H1 (cell line): Measurements from ENCODE around the gene PSMD7. TPM values are rescaled to one million over a fixed set of nuclear protein-coding genes. Genes with fewer than 3 reads are reported as not detected.

ENCODE experiments used
- CTCF ChIA-PET: fragments of 300-600 bp; sonication (Branson Sonifier 250); formaldehyde crosslinking; loops from one replicate; lab custom pipeline; 2021; ENCODE audit not compliant: partially characterized antibody; lab: Charles Lee
- POLR2A ChIA-PET: fragments of 300-600 bp; sonication (Branson Sonifier 250); formaldehyde crosslinking; loops from one replicate; lab custom pipeline; 2021; ENCODE audit warnings: inconsistent platforms; ENCODE audit not compliant: partially characterized antibody; lab: Charles Lee
- DNase-seq, 2 experiments: peaks; one replicate each; pipeline versions ENCODE4 v3.0.0 to v3.0.0-alpha.2; 2010 to 2022; ENCODE audit warnings: low spot score in 2 of 2, low read depth in 1 of 2, mixed read lengths in 1 of 2
- FAIRE-seq: peaks from 2 replicates; lab custom pipeline; 2011; peaks lifted over from hg19 to GRCh38; lab: Jason Lieb, UNC
- H2AFZ ChIP-seq: 2 replicates; pipeline ENCODE4 v1.8.1; 2012; ENCODE audit warnings: low read length, inconsistent platforms
- H2AK5ac ChIP-seq: 2 replicates; pipeline ENCODE4 v1.6.1; 2013; ENCODE audit warnings: low read depth, low read length
- H2BK120ac ChIP-seq: replicated peaks from 2 replicates; pipeline ENCODE3; 2013; ENCODE audit warnings: low read depth, low read length, inconsistent platforms
- H2BK12ac ChIP-seq: 2 replicates; pipeline ENCODE4 v1.6.1; 2013; ENCODE audit warnings: low read depth, low read length
- H2BK15ac ChIP-seq: 2 replicates; pipeline ENCODE4 v1.6.1; 2013; ENCODE audit warnings: low read length
- H2BK20ac ChIP-seq: 2 replicates; pipeline ENCODE4 v1.6.1; 2013; ENCODE audit warnings: low read length
- H2BK5ac ChIP-seq: 2 replicates; pipeline ENCODE4 v1.6.1; 2013; ENCODE audit warnings: low read depth, low read length
- H3K14ac ChIP-seq: 2 replicates; pipeline ENCODE4 v1.6.1; 2013; ENCODE audit warnings: inconsistent platforms; ENCODE audit not compliant: insufficient read length
- H3K18ac ChIP-seq: 2 replicates; pipeline ENCODE4 v1.6.1; 2013; ENCODE audit warnings: low read length; ENCODE audit errors: extremely low read depth
- H3K23ac ChIP-seq: 2 replicates; pipeline ENCODE4 v1.6.1; 2013; ENCODE audit warnings: inconsistent platforms; ENCODE audit not compliant: insufficient read length
- H3K23me2 ChIP-seq: 2 replicates; pipeline ENCODE4 v1.6.1; 2013; ENCODE audit warnings: low read depth, low read length
- H3K27ac ChIP-seq: 2 replicates; pipeline ENCODE4 v1.6.1; 2011; ENCODE audit warnings: low read depth, low read length, inconsistent platforms
- H3K27me3 ChIP-seq, 4 experiments: replicated peaks in 1 of 4; 1 replicate in 1 of 4; 2 replicates in 3 of 4; pipeline versions ENCODE4 v1.6.1 to v1.8.1; 2011 to 2013; ENCODE audit warnings: low read length in 3 of 4, mild to moderate bottlenecking in 3 of 4, inconsistent platforms in 2 of 4, mixed read lengths in 2 of 4, moderate library complexity in 1 of 4; ENCODE audit not compliant: control insufficient read depth in 3 of 4, insufficient read depth in 3 of 4; ENCODE audit errors: extremely low read depth in 1 of 4
- H3K36me3 ChIP-seq, 4 experiments: 2 replicates each; pipeline versions ENCODE4 v1.6.1 to v1.8.1; 2011 to 2013; ENCODE audit warnings: mild to moderate bottlenecking in 4 of 4, low read length in 3 of 4, moderate library complexity in 2 of 4, control low read depth in 1 of 4, inconsistent platforms in 1 of 4; ENCODE audit not compliant: insufficient read depth in 4 of 4, control insufficient read depth in 2 of 4
- H3K4ac ChIP-seq: replicated peaks from 2 replicates; pipeline ENCODE3; 2013; ENCODE audit warnings: low read length, low read depth, mixed read lengths, inconsistent platforms; ENCODE audit not compliant: insufficient read length
- H3K4me1 ChIP-seq, 4 experiments: replicated peaks in 1 of 4; 1 replicate in 1 of 4; 2 replicates in 3 of 4; pipeline versions ENCODE4 v1.6.1 to v1.8.1; 2011 to 2013; ENCODE audit warnings: low read length in 3 of 4, inconsistent platforms in 2 of 4, mixed read lengths in 1 of 4; ENCODE audit not compliant: insufficient read depth in 4 of 4, control insufficient read depth in 3 of 4
- H3K4me2 ChIP-seq, 2 experiments: 2 replicates each; pipeline versions ENCODE4 v1.6.1 to v1.8.1; 2011 to 2013; ENCODE audit warnings: low read depth in 2 of 2, low read length in 2 of 2, control low read depth in 1 of 2, inconsistent platforms in 1 of 2, mild to moderate bottlenecking in 1 of 2; ENCODE audit not compliant: insufficient read depth in 1 of 2
- H3K4me3 ChIP-seq, 4 experiments: fragments of 200-600, 300-600 bp in 1 of 4; sonication (generic), shearing (Covaris generic), sonication (Bioruptor Twin) in 1 of 4; 2 replicates each; pipeline versions ENCODE4 v1.5.1 to v1.8.1; 2011 to 2016; ENCODE audit warnings: low read length in 4 of 4, low read depth in 3 of 4, control low read depth in 2 of 4, inconsistent platforms in 2 of 4, mild to moderate bottlenecking in 2 of 4, mixed read lengths in 1 of 4, moderate library complexity in 1 of 4; ENCODE audit not compliant: insufficient read depth in 2 of 4; ENCODE audit errors: extremely low read depth in 1 of 4
- H3K56ac ChIP-seq: replicated peaks from 2 replicates; pipeline ENCODE3; 2013; ENCODE audit warnings: low read depth, mild to moderate bottlenecking, mixed read lengths, low read length, inconsistent platforms; ENCODE audit not compliant: insufficient read length
- H3K79me1 ChIP-seq: 2 replicates; pipeline ENCODE4 v1.6.1; 2013; ENCODE audit warnings: low read depth, low read length, control low read depth
- H3K79me2 ChIP-seq, 2 experiments: 2 replicates each; pipeline versions ENCODE4 v1.6.1 to v1.8.1; 2012 to 2013; ENCODE audit warnings: low read length in 2 of 2, mild to moderate bottlenecking in 2 of 2, inconsistent platforms in 1 of 2; ENCODE audit not compliant: insufficient read depth in 2 of 2, control insufficient read depth in 1 of 2
- H3K9ac ChIP-seq, 4 experiments: replicated peaks in 1 of 4; 1 replicate in 1 of 4; 2 replicates in 3 of 4; pipeline versions ENCODE4 v1.6.1 to v1.8.1; 2011 to 2013; ENCODE audit warnings: low read depth in 3 of 4, low read length in 3 of 4, control low read depth in 2 of 4, mild to moderate bottlenecking in 2 of 4, moderate library complexity in 2 of 4, inconsistent platforms in 1 of 4; ENCODE audit errors: extremely low read depth in 1 of 4
- H3K9me3 ChIP-seq, 2 experiments: 2 replicates each; pipeline versions ENCODE4 v1.6.1 to v1.8.1; 2012 to 2013; ENCODE audit warnings: mild to moderate bottlenecking in 2 of 2, moderate library complexity in 2 of 2, control low read depth in 1 of 2, inconsistent platforms in 1 of 2, low read depth in 1 of 2, low read length in 1 of 2, mixed read lengths in 1 of 2; ENCODE audit not compliant: insufficient read depth in 2 of 2
- H4K20me1 ChIP-seq, 2 experiments: replicated peaks in 1 of 2; 2 replicates each; pipeline versions ENCODE3 to v1.8.1; 2011 to 2013; ENCODE audit warnings: inconsistent platforms in 2 of 2, low read length in 2 of 2, mild to moderate bottlenecking in 1 of 2; ENCODE audit not compliant: insufficient read depth in 2 of 2, control insufficient read depth in 1 of 2
- H4K5ac ChIP-seq: 2 replicates; pipeline ENCODE4 v1.6.1; 2013; ENCODE audit warnings: low read length, low read depth, mixed read lengths, inconsistent platforms; ENCODE audit not compliant: insufficient read length
- H4K8ac ChIP-seq: 2 replicates; pipeline ENCODE4 v1.8.0; 2013; ENCODE audit warnings: mild to moderate bottlenecking, moderate library complexity, low read length, inconsistent platforms; ENCODE audit not compliant: insufficient read depth; ENCODE audit errors: extremely low read depth
- H4K91ac ChIP-seq: replicated peaks from 2 replicates; pipeline ENCODE3; 2013; ENCODE audit warnings: low read length, mixed read lengths, inconsistent platforms; ENCODE audit not compliant: insufficient read length
- EZH2 ChIP-seq: fragments of 200-600 bp; sonication (generic); IDR thresholded peaks from 2 replicates; pipeline ENCODE4 v1.7.1; 2012; ENCODE audit warnings: low read depth, mild to moderate bottlenecking, moderate library complexity, low read length, inconsistent platforms; ENCODE audit not compliant: severe bottlenecking
- GABPA ChIP-seq: IDR thresholded peaks from 2 replicates; pipeline ENCODE4 v1.6.1; 2011; ENCODE audit warnings: mild to moderate bottlenecking, low read length, moderate library complexity, borderline replicate concordance; ENCODE audit not compliant: insufficient read depth
- NANOG ChIP-seq: IDR thresholded peaks from 2 replicates; pipeline ENCODE4 v1.6.1; 2011; ENCODE audit warnings: low read length, low read depth, mild to moderate bottlenecking, inconsistent platforms; ENCODE audit not compliant: insufficient read depth, poor library complexity, severe bottlenecking
- RBBP5 ChIP-seq: IDR thresholded peaks from 2 replicates; pipeline ENCODE4 v1.7.1; 2012; ENCODE audit warnings: low read depth, mild to moderate bottlenecking, inconsistent platforms, low read length, moderate library complexity, borderline replicate concordance
- SAP30 ChIP-seq: fragments of 300-600 bp; sonication (generic); IDR thresholded peaks from 2 replicates; pipeline ENCODE4 v1.7.1; 2012; ENCODE audit warnings: low read length, moderate library complexity, mild to moderate bottlenecking, inconsistent platforms; ENCODE audit not compliant: insufficient read depth, insufficient replicate concordance
- SIX5 ChIP-seq: IDR thresholded peaks from 2 replicates; pipeline ENCODE4 v1.6.1; 2011; ENCODE audit warnings: mild to moderate bottlenecking, low read depth, low read length
- TBP ChIP-seq: IDR thresholded peaks from 2 replicates; pipeline ENCODE4 v1.6.1; 2011; ENCODE audit warnings: low read depth, low read length, improper control_type of control experiment
- WGBS, 2 experiments: shearing (Covaris generic) in 1 of 2; methylation state at CpG; one replicate each; pipeline versions ENCODE4 v1.1.6 to v1.1.7; 2013 to 2015; ENCODE audit warnings: low lambda C conversion rate in 2 of 2, mixed read lengths in 2 of 2, inconsistent platforms in 1 of 2, low coverage in 1 of 2, missing lambda C conversion rate in 1 of 2; ENCODE audit not compliant: insufficient replicate concordance in 2 of 2, insufficient coverage in 1 of 2, insufficient read length in 1 of 2; ENCODE audit errors: extremely low coverage in 1 of 2, missing lambda C conversion rate in 1 of 2; 5-methylcytosine and 5-hydroxymethylcytosine counted together
- polyA plus RNA-seq, 7 experiments: library from polyadenylated mRNA; depleted of rRNA in 3 of 7; stranded (reverse) in 5 of 7; unstranded in 2 of 7; fragments of >200 nt in 5 of 7; fragments of 200-250 nt in 2 of 7; gene quantifications; 1 replicate in 5 of 7; 2 replicates in 1 of 7; 4 replicates in 1 of 7; pipeline versions ENCODE4 v1.2.1 to v1.2.3, GENCODE V29; 2011 to 2013; ENCODE audit warnings: missing spikeins in 2 of 7, mixed read lengths in 2 of 7
- total RNA-seq: library from RNA; stranded (reverse); fragmentation: NEBNext Ultra II Directional; extraction: Animal tissue kit (Norgen Biotek cat#: 25700); gene quantifications from 2 replicates; pipeline ENCODE4 v1.2.1, GENCODE V29; 2021

Gene PSMD7
- total and polyA plus RNA-seq, 2 of the 8 experiments (the other 6 are each of a cell fraction or from before 2014, with no cell fraction given): 91.1 to 148 TPM

- H3K23ac ChIP-seq: no peak overlapping the region
- H2AFZ ChIP-seq: no peak overlapping the region
- H4K8ac ChIP-seq: no peak overlapping the region
- no peak for FAIRE-seq
- CTCF ChIA-PET: interaction anchor here (0.6 kb wide), 1 partner anchor 932 kb away, joined by 3 read pairs; no protein-coding TSS in a partner anchor
- H3K27me3 ChIP-seq: no peaks in the 10 kb centered on the region
- no peaks in the 10 kb centered on the region for H4K20me1 ChIP-seq
- POLR2A ChIA-PET: interaction anchor here (1.3 kb wide), 1 partner anchor 20 kb away, joined by 3 read pairs; no protein-coding TSS in a partner anchor
- H2BK15ac ChIP-seq: no peak overlapping the region
- WGBS, 2 experiments: 88% methylated on average over 3 of the region's 3 CpGs; no CpG with 5 or more reads in 1 of the 2 experiments
- H3K56ac ChIP-seq: no peak overlapping the region
- H2BK12ac ChIP-seq: no peak overlapping the region
- H3K14ac ChIP-seq: no peak overlapping the region
- no peak overlapping the region for H4K91ac ChIP-seq
- H2AK5ac ChIP-seq: no peak overlapping the region
- no peak overlapping the region for H4K5ac ChIP-seq
- no peaks in the 10 kb centered on the region for H3K79me2 ChIP-seq
- H3K23me2 ChIP-seq: no peaks in the 10 kb centered on the region
- H3K18ac ChIP-seq: no peak overlapping the region
- H3K4me3 ChIP-seq: no peak overlapping the region
- H2BK120ac ChIP-seq: no peak overlapping the region
- H3K9ac ChIP-seq: no peak overlapping the region
- no peak overlapping the region for H3K27ac ChIP-seq
- peaks cover 0 to 9% (median under 1%) of the 10 kb centered on the region in 4 experiments; a peak in 4 of 7 replicates for H3K4me1 ChIP-seq
- no peak for TF ChIP-seq GABPA
- no peak for TF ChIP-seq SIX5
- no peak for TF ChIP-seq NANOG
- no peak for TF ChIP-seq RBBP5
- TF ChIP-seq TBP: no peak
- TF ChIP-seq EZH2: no peak
- no peak for TF ChIP-seq SAP30
- H3K4me2 ChIP-seq: no peak overlapping the region
- H3K9me3 ChIP-seq: peaks cover 3 to 6% of the 10 kb centered on the region in 2 experiments; a peak in 2 of 4 replicates
- H3K79me1 ChIP-seq: no peaks in the 10 kb centered on the region
- H2BK5ac ChIP-seq: no peak overlapping the region
- H3K4ac ChIP-seq: no peak overlapping the region
- DNase-seq: no peak
- H3K36me3 ChIP-seq: no peaks in the 10 kb centered on the region
- no peak overlapping the region for H2BK20ac ChIP-seq
Observed at GRCh38 chr16:74279266-74279665, 17.3 kb upstream of the PSMD7 start.
